ENCODE measurements around the gene MINAR2.

MINAR2 gene

DNA sequence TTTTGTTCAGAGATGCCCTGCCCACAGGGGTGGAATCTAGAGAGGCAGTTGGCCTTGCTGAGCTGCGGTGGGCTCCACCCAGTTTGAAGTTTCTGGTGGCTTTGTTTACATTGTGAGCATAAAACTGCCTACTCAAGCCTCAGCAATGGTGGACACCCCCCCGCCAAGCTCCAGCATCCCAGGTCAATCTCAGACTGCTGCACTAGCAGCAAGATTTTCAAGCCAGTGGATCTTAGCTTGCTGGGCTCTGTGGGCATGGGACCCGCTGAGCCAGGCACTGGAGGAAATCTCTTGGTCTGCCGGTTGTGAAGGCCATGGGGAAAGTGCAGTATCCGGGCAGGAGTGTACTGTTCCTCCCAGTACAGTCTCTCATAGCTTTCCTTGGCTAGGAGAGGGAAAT is 55.5 kb downstream of the MINAR2 start:
- no peak overlapping the region for H3K9ac ChIP-seq (ENCODE audit: low read depth, low read length)
- H3K4me3 ChIP-seq (ENCODE audit: low read length): no peak overlapping the region
- no peaks in the 10 kb centered on the region for H3K4me1 ChIP-seq (ENCODE audit: control insufficient read depth, insufficient read depth, low read length)

DNA sequence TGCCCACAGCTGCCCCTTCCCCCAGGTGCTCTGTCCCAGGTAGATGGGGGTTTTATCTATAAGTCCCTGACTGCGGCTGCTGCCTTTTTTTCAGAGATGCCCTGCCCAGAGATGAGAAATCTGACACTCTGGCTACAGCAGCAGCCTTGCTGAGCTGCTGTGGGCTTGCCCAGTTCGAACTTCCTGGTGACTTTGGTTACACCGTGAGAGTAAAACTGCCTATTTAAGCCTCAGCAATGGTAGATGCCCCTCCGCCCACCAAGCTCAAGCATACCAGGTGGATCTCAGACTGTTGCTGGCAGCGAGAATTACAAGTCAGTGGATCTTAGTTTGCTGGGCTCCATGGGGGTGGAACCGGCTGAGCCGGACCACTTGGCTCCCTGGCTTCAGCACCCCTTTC is 56.8 kb downstream of the MINAR2 start:
- Histone ChIP-seq H3K4me1 (ENCODE audit: control insufficient read depth, insufficient read depth, low read length) (no peaks in the 10 kb centered on the region), H3K36me3 (ENCODE audit: insufficient read depth, low read length) (no peaks in the 10 kb centered on the region), H3K9me3 (replicated peaks; ENCODE audit: low read length) (no peaks in the 10 kb centered on the region), H3K27me3 (ENCODE audit: control insufficient read depth, insufficient read depth, low read length) (no peaks in the 10 kb centered on the region), H3K4me2 (ENCODE audit: low read length) (no peak overlapping the region), H3K9ac (ENCODE audit: low read depth, low read length) (no peak overlapping the region), H3K4me3 (ENCODE audit: low read length) (no peak overlapping the region)

More for the DNA sequence above, 55.5 kb downstream of the MINAR2 start:
- no peaks in the 10 kb centered on the region for H3K9me3 ChIP-seq (replicated peaks; ENCODE audit: low read length)
- H3K4me2 ChIP-seq (ENCODE audit: low read length): no peak overlapping the region
- no peaks in the 10 kb centered on the region for H3K27me3 ChIP-seq (ENCODE audit: control insufficient read depth, insufficient read depth, low read length)
- H3K36me3 ChIP-seq (ENCODE audit: insufficient read depth, low read length): no peaks in the 10 kb centered on the region

DNA sequence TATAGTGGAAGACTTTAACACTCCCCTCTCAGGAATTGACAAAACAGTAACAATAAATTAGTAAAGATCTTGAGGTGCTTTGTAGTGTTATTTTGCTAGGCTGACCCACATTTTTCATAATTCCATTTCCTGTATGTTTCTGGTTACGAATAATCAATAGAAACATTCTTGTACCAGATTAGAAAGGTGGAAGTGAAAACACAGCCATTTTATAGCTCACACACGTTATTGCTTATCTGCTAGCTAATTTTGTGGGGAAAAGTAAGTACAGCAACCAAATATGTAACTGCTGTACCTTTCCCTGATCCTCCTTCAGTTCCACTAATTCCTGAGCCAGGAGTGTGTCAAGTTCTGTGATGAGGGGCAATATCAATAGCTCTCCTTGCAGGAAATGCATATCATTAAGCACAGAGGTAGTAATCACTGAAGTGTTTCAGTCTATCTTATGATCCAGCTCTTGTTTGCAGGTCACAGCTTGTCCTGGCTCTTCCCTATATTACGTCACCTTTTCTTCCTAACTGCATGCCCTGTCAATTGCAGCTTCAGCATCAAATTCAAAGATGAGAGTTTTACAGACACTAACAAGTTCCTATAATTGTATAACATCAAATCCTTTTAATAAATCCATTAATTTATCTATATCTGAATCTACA is 59.4 kb downstream of the MINAR2 start:
- no peaks in the 10 kb centered on the region for H3K9me3 ChIP-seq (replicated peaks; ENCODE audit: low read length)
- H3K9ac ChIP-seq (ENCODE audit: low read depth, low read length): no peak overlapping the region
- no peaks in the 10 kb centered on the region for H3K4me1 ChIP-seq (ENCODE audit: control insufficient read depth, insufficient read depth, low read length)
- H3K36me3 ChIP-seq (ENCODE audit: insufficient read depth, low read length): no peaks in the 10 kb centered on the region
- no peak overlapping the region for H3K4me3 ChIP-seq (ENCODE audit: low read length)
- no peaks in the 10 kb centered on the region for H3K27me3 ChIP-seq (ENCODE audit: control insufficient read depth, insufficient read depth, low read length)
- H3K4me2 ChIP-seq (ENCODE audit: low read length): no peak overlapping the region
